Measurements from ENCODE around the gene SETD2. TPM values are rescaled to one million over a fixed set of nuclear protein-coding genes. Genes with fewer than 3 reads are reported as not detected.

Gene SETD2
- total RNA-seq, 2 donors from 2014 or later = 40.8 to 48.3 TPM

DNA sequence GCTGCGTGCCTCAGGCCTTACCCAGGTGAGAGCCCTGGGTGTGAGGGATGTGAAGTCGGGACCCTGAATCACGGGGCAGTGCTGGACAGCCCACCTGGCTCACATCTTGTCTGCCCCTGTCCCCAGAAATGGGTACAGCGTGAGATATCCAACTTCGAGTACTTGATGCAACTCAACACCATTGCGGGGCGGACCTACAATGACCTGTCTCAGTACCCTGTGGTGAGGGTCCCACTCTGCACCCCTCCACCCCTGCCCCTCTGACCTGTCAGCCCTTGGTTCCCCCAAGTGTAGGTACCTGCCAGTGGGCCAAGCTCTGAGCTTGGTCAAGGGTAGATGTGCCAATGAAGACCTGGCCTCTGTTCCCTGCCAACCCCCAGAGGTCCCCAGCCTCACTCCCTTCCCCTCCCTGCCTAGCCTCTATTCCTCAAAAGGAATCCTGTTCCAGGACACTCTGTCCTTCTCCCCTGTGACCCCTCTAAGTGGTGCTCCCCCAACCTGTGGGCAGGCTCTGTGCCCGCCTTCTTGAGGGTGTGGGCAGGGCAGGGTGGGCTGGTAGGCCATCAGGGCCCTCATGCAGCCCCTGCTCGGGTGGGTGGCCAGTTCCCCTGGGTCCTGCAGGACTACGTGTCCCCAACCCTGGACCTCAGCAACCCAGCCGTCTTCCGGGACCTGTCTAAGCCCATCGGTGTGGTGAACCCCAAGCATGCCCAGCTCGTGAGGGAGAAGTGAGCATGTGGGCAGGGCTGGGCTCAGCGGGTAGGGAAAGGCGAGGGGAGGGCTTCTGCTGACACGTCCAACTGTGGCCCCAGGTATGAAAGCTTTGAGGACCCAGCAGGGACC is 159.3 kb downstream of the SETD2 start:
- Mint-ChIP-seq H3K4me1 (ENCODE audit: low read depth in 2 of 2) (peaks cover 6 to 12% of the 10 kb centered on the region in 2 donors), H3K9me3 (no peaks in the 10 kb centered on the region), H3K36me3 (no peaks in the 10 kb centered on the region), H3K27ac (peak overlapping the region in 1 of 2 donors; percentile 31), H3K4me3 (no peak overlapping the region), H3K27me3 (no peaks in the 10 kb centered on the region)
- DNase-seq (ENCODE audit: low spot score) = peak; percentile 49
- ATAC-seq = no peak

DNA sequence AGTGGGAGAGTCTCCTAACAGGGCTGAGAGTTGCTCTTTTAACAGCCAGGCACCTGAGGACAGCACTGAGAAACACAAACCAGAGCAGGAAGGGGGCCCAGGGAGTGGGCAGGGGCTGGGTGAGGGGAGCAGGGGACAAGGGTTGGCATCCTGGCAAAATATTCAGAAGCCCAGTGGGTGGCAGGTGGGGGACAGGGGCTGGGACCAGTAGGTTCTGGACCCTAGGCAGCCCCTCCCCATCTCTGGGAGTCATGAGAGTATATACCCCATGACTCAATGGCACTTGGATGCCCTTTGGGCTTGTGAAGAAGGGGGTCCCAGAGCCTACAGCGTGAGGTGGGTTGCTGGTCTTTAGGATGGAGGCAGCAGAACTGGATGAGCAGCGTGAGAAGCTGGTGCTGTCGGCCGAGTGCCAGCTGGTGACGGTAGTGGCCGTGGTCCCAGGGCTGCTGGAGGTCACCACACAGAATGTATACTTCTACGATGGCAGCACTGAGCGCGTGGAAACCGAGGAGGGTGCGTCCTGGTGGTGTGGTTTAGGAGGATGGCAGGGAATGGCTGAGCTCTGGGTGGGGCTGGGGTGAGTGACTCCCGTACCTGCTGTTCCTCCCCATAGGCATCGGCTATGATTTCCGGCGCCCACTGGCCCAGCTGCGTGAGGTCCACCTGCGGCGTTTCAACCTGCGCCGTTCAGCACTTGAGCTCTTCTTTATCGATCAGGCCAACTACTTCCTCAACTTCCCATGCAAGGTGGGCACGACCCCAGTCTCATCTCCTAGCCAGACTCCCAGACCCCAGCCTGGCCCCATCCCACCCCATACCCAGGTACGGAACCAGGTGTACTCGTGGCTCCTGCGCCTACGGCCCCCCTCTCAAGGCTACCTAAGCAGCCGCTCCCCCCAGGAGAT is 160.2 kb downstream of the SETD2 start:
- ATAC-seq (no peak), DNase-seq (ENCODE audit: low spot score) (no peak)
- H3K4me1 Mint-ChIP-seq (ENCODE audit: low read depth in 2 of 2) = peaks cover 6 to 12% of the 10 kb centered on the region in 2 donors
- no peaks in the 10 kb centered on the region for H3K9me3 Mint-ChIP-seq
- H3K27me3 Mint-ChIP-seq = no peaks in the 10 kb centered on the region
- no peak overlapping the region for H3K4me3 Mint-ChIP-seq
- no peaks in the 10 kb centered on the region for H3K36me3 Mint-ChIP-seq
- H3K27ac Mint-ChIP-seq = peak overlapping the region in 1 of 2 donors; percentile 31

DNA sequence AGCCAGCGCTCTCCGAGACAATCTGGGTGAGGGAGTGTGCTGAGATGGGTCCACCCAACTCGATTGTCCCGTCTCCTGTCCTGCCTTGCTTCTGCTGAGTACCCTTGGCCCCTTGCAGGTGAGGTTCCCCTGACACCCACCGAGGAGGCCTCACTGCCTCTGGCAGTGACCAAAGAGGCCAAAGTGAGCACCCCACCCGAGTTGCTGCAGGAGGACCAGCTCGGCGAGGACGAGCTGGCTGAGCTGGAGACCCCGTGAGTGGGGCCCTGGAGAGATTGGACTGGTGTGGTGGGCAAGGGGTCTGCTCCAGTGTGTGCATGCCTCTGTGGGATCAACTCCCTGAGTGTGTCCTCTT is 160.9 kb downstream of the SETD2 start:
- Mint-ChIP-seq H3K27ac (no peak overlapping the region), H3K4me1 (ENCODE audit: low read depth in 2 of 2) (peaks cover 6 to 15% of the 10 kb centered on the region in 2 donors), H3K27me3 (no peaks in the 10 kb centered on the region), H3K9me3 (no peaks in the 10 kb centered on the region), H3K4me3 (no peak overlapping the region), H3K36me3 (no peaks in the 10 kb centered on the region)
- DNase-seq (ENCODE audit: low spot score) (no peak), ATAC-seq (no peak)

DNA sequence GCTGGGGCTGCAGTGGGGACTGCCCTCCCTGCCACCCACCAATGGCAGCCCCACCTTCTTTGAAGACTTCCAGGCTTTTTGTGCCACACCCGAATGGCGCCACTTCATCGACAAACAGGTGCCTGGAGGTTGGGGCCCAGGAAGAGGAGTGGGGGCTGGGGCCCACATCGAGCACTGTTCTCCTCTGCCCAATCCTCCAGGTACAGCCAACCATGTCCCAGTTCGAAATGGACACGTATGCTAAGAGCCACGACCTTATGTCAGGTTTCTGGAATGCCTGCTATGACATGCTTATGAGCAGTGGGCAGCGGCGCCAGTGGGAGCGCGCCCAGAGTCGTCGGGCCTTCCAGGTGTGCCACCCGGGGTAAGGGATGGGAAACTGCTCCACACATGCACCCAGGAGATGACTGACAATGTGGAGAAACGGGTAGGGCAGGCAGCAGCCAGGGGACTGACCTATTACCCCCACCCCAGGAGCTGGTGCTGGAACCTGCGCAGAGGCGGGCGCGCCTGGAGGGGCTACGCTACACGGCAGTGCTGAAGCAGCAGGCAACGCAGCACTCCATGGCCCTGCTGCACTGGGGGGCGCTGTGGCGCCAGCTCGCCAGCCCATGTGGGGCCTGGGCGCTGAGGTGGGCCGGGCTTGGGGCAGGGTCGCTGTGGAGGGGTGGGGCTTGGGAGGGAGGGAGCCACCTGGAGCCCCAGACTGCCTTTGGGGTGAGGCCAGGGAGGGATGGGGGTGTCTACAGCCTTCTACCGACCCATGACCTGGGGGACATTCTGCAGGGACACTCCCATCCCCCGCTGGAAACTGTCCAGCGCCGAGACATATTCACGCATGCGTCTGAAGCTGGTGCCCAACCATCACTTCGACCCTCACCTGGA is 161.5 kb downstream of the SETD2 start:
- Mint-ChIP-seq H3K36me3 (no peaks in the 10 kb centered on the region), H3K27ac (no peak overlapping the region), H3K9me3 (no peaks in the 10 kb centered on the region), H3K27me3 (no peaks in the 10 kb centered on the region), H3K4me3 (no peak overlapping the region), H3K4me1 (ENCODE audit: low read depth in 2 of 2) (peaks cover 9 to 16% of the 10 kb centered on the region in 2 donors)
- ATAC-seq (no peak), DNase-seq (ENCODE audit: low spot score) (no peak)

DNA sequence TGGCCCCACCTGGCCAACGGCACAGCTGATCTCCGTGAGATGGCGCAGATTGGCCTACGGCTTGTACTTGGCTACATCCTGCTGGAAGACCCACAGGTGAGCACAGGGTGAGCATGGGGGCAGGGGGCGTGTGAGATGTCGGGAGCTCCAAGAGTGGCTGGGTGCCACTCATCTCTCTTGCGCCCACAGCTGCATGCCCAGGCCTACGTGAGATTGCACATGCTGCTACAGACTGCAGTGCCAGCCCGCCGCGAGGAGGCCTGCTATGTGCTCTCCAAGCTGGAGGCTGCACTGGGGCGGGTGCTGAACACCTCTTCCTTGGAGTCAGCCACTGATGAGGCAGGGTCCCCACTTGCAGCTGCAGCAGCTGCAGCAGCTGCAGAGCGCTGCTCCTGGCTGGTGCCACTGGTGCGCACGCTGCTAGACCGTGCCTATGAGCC is 162.2 kb downstream of the SETD2 start:
- Mint-ChIP-seq H3K27me3 (no peaks in the 10 kb centered on the region), H3K36me3 (no peaks in the 10 kb centered on the region)

DNA sequence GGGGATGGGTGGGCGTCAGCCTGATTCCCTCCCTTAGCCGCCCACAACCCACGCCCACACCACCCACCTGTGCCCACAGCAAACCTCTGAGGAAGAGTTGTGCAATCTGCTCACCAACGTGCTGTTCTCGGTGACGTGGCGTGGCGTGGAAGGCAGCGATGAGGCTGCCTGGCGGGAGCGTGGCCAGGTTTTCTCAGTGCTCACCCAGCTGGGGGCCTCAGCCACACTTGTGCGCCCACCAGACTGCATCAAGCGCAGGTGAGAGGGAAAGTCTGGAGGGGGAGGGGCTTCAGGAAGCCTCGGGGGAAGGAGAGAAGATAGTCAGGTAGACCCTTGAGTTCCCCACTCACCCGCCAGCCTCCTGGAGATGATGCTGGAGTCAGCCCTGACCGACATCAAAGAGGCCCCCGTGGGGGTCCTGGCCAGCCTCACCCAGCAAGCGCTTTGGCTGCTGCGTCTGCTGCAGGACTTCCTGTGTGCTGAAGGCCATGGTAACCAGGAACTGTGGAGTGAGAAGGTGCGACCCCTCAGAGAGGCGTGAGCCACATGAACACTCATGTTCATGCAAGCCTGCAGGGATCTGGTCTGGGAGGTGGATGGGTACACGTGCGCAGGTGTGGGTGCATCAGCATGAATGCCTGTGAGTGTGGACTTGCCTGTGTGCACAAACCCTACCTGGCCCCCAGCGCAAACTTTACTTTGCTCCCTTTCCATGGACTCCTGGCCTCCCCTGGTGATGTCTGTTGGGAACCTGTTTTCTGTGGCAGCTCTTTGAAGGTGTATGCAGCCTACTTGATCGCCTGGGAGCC is 162.8 kb downstream of the SETD2 start:
- Mint-ChIP-seq H3K27me3 (no peaks in the 10 kb centered on the region), H3K27ac (peak overlapping the region in 1 of 2 donors; percentile 55), H3K4me3 (no peak overlapping the region), H3K9me3 (no peaks in the 10 kb centered on the region), H3K4me1 (ENCODE audit: low read depth in 2 of 2) (peaks cover 17 to 25% of the 10 kb centered on the region in 2 donors), H3K36me3 (no peaks in the 10 kb centered on the region)
- DNase-seq (ENCODE audit: low spot score) = no peak
- ATAC-seq = peak; percentile 53 to 64

More for the DNA sequence above, 162.2 kb downstream of the SETD2 start:
- DNase-seq (ENCODE audit: low spot score) (no peak), ATAC-seq (no peak)
- Mint-ChIP-seq H3K4me3 (no peak overlapping the region), H3K27ac (no peak overlapping the region), H3K4me1 (ENCODE audit: low read depth in 2 of 2) (peaks cover 15 to 23% of the 10 kb centered on the region in 2 donors), H3K9me3 (no peaks in the 10 kb centered on the region)

DNA sequence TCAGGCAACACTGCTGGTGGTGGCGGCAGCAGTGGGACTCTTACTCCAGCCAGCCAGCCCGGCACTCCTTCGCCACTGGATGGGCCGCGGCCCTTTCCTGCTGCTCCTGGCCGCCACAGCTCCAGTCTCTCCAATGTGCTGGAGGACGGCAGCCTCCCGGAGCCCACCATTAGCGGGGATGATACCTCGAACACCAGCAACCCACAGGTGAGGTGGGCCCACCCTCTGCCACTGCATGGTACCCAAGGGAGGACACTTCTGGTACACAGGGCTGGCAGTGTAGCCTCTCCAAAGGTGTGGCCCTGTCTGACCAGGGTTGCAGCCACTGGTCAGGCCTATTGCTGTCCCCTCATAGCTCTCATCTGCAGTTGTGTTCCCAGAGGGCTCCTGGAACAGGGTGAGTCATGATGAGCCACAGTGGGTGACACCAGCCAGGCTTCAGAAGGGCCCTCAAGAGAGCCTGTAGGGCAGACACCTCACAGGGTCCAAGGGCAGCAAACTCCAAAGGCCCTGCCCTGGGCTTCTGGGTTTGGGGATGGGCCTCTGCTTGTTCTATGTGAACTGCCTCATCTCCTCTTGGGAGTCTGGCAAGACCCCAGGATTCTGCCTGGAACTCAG is 163.6 kb downstream of the SETD2 start:
- H3K36me3 Mint-ChIP-seq = no peaks in the 10 kb centered on the region
- peak overlapping the region; percentile 38 for H3K4me3 Mint-ChIP-seq
- H3K9me3 Mint-ChIP-seq = no peaks in the 10 kb centered on the region
- peak; percentile 68 to 69 for ATAC-seq
- no peak for DNase-seq (ENCODE audit: low spot score)
- H3K27ac Mint-ChIP-seq = peak overlapping the region; percentile 55 to 73
- peaks cover 17 to 25% of the 10 kb centered on the region in 2 donors for H3K4me1 Mint-ChIP-seq (ENCODE audit: low read depth in 2 of 2)
- H3K27me3 Mint-ChIP-seq = no peaks in the 10 kb centered on the region

DNA sequence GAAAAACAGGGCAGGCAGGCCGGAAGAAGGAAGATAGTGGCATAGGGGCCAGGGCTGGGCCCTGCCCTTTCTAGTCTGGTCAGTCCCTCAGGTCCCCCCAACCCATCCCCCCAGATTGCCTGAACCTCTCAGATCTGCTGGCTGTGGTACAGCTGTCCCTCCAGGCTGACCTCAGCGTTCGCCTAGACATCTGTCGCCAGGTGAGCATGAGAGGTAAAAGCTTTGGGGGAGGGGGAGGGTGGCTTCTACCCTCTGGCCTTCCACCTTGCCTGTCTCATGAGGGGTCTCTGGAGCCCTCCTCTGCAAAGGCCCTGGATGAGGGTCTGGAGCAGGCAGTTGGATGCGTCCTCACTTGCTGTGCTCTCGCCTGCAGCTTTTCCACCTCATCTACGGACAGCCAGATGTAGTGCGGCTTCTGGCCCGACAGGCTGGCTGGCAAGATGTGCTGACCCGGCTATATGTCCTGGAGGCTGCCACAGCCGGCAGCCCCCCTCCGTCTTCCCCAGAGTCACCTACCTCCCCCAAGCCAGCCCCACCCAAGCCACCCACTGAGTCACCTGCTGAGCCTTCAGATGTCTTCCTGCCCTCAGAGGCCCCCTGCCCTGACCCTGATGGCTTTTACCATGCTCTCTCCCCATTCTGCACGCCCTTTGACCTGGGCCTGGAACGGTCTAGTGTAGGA is 164.3 kb downstream of the SETD2 start:
- no peak overlapping the region for H3K4me3 Mint-ChIP-seq
- H3K9me3 Mint-ChIP-seq = no peaks in the 10 kb centered on the region
- no peaks in the 10 kb centered on the region for H3K27me3 Mint-ChIP-seq
- H3K36me3 Mint-ChIP-seq = no peaks in the 10 kb centered on the region
- ATAC-seq (no peak), DNase-seq (ENCODE audit: low spot score) (no peak)
- H3K4me1 Mint-ChIP-seq (ENCODE audit: low read depth in 2 of 2) = peaks cover 17 to 25% of the 10 kb centered on the region in 2 donors
- H3K27ac Mint-ChIP-seq = peak overlapping the region in 1 of 2 donors; percentile 73

DNA sequence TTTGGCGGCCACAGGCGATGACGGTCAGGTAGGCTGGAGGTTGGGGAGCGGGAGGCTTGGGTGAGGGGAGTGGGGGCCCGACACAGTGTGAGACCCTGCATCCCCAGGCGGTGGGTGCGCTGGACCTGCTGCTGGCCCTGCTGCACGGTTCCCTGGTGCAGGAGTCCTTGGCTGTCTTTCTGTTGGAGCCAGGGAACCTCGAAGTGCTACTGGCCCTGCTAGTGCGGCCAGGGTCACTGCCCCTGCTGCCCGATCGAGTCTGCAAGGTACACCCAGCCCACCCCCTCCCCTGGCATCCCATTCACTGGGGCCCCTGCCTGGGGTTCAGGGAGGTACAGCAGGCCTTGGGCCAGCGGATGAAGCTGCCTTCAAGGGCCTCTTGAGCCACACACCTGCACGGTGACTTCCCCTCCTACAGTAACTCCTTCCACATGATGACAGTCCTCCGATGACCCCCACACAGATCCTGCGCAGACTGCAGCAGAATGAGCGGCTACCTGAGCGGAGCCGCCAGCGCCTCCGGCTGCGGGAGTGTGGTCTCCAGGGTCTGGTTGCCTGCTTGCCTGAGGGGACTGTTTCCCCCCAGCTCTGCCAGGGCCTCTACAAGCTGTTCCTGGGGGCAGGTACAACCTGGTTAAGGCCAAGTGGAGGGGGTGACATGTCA is 164.9 kb downstream of the SETD2 start:
- H3K27ac Mint-ChIP-seq = no peak overlapping the region

DNA sequence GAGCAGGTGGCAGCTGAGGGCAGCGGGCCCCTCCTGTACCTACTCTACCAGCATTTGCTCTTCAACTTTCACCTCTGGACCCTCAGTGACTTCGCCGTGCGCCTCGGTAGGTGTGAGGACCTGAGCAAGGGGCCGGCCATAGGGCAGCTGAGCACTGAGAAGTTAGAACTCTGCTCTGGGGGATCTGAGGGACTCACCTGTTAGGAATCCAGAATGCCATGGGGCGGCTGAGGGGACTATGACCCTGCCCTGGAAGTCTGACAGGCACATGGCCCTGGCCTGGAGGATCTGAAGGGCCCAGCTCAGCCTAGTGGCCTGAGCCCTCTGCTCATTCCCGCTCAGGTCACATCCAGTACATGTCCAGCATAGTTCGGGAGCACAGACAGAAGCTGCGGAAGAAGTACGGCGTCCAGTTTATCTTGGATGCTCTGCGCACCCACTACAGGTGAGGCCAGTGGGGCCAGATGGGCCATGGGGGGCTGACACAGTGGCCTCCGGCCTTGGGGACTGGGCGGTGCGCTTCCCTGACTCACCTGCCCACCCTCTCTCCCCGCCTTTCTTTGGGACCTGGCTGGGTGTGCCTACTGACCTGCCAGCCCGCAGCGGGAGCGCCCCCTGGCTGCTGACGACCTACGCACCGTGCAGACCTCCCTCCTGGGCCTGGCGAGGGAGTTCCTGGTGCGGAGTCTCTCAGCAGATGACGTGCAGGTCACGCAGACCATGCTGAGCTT is 165.6 kb downstream of the SETD2 start:
- ATAC-seq (peak; percentile 48 to 57), DNase-seq (ENCODE audit: low spot score) (no peak)
- Mint-ChIP-seq H3K4me1 (ENCODE audit: low read depth in 2 of 2) (peaks cover 17 to 27% of the 10 kb centered on the region in 2 donors), H3K36me3 (no peaks in the 10 kb centered on the region), H3K27ac (peak overlapping the region in 1 of 2 donors; percentile 35), H3K9me3 (no peaks in the 10 kb centered on the region), H3K27me3 (no peaks in the 10 kb centered on the region), H3K4me3 (no peak overlapping the region)

More for the DNA sequence above, 164.9 kb downstream of the SETD2 start:
- H3K4me3 Mint-ChIP-seq = no peak overlapping the region
- DNase-seq (ENCODE audit: low spot score) (no peak), ATAC-seq (no peak)
- no peaks in the 10 kb centered on the region for H3K27me3 Mint-ChIP-seq
- H3K4me1 Mint-ChIP-seq (ENCODE audit: low read depth in 2 of 2) = peaks cover 17 to 27% of the 10 kb centered on the region in 2 donors
- H3K9me3 Mint-ChIP-seq = no peaks in the 10 kb centered on the region
- no peaks in the 10 kb centered on the region for H3K36me3 Mint-ChIP-seq

DNA sequence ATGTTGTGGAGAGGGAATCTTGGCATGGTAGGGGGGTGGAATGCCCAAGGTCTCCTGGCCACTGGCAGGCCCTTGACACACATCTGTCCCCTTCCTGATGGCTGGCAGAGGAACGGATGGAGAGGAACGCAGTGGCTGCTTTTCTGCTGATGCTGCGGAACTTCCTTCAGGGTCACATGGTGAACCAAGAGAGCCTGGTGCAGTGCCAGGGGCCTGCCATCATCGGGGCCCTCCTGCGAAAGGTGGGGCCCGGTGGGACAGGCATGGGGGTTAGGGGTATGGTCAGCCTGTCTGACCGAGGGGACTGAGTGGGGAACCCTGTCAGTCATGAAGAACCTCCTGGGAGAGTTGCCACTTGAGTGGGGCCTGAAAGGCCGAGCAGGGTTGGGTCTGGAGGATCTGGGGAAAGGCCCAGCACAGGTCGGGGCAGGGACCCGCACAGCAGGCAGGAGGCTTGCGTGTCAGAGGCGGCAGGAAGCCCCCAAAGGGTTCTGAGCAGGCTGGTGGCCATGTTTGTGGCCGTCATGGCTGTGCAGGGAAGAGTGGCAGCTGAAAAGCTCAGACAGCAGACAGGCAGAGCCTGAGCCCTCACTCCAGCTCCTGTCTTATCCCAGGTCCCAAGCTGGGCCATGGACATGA is 166.3 kb downstream of the SETD2 start:
- Mint-ChIP-seq H3K9me3 (no peaks in the 10 kb centered on the region), H3K4me1 (ENCODE audit: low read depth in 2 of 2) (peaks cover 17 to 27% of the 10 kb centered on the region in 2 donors), H3K27me3 (no peaks in the 10 kb centered on the region), H3K4me3 (no peak overlapping the region), H3K36me3 (no peaks in the 10 kb centered on the region), H3K27ac (peak overlapping the region; percentile 42 to 53)
- ATAC-seq (no peak), DNase-seq (ENCODE audit: low spot score) (no peak)
